Endothelial cell (in vitro differentiated cells): Measurements from ENCODE around the gene CYREN. TPM values are rescaled to one million over a fixed set of nuclear protein-coding genes. Genes with fewer than 3 reads are reported as not detected.
A peak's percentile ranks its signal among the peaks of the same experiment; 100 is the strongest.

Source experiments
- DNase-seq: peaks from one replicate; pipeline ENCODE4 v3.0.0; 2021; ENCODE audit warnings: low spot score
- H3K27ac Mint-ChIP-seq: one replicate; pipeline ENCODE4 v1.8.0; 2021; ENCODE audit warnings: mixed read lengths, inconsistent platforms; ENCODE audit not compliant: unreplicated experiment
- H3K27me3 Mint-ChIP-seq: one replicate; pipeline ENCODE4 v1.8.0; 2021; ENCODE audit warnings: mild to moderate bottlenecking, moderate library complexity, mixed read lengths, inconsistent platforms; ENCODE audit not compliant: unreplicated experiment
- H3K36me3 Mint-ChIP-seq: one replicate; pipeline ENCODE4 v1.8.0; 2021; ENCODE audit warnings: mild to moderate bottlenecking, low read depth, mixed read lengths, inconsistent platforms; ENCODE audit not compliant: unreplicated experiment
- H3K4me1 Mint-ChIP-seq: one replicate; pipeline ENCODE4 v1.8.0; 2021; ENCODE audit warnings: mild to moderate bottlenecking, mixed read lengths, inconsistent platforms; ENCODE audit not compliant: unreplicated experiment
- H3K4me3 Mint-ChIP-seq: one replicate; pipeline ENCODE4 v1.8.0; 2021; ENCODE audit warnings: mild to moderate bottlenecking, mixed read lengths, inconsistent platforms; ENCODE audit not compliant: unreplicated experiment
- H3K9me3 Mint-ChIP-seq: one replicate; pipeline ENCODE4 v1.8.0; 2021; ENCODE audit warnings: mixed read lengths, inconsistent platforms; ENCODE audit not compliant: unreplicated experiment
- total RNA-seq: library from RNA; stranded (reverse); fragmentation: NEBNext Ultra II Directional; extraction: Animal tissue kit (Norgen Biotek cat#: 25700); gene quantifications from one replicate; pipeline ENCODE4 v1.2.1, GENCODE V29; 2021; ENCODE audit not compliant: unreplicated experiment
- TF ChIP-seq, protein P1 (sequence below): fragments of 200-600 bp; sonication (generic); IDR thresholded peaks from one replicate; pipeline ENCODE4 v1.5.0; 2021; ENCODE audit warnings: antibody characterized with exemption; ENCODE audit not compliant: unreplicated experiment

CYREN gene
- total RNA-seq, 1 donor from 2014 or later: 38.1 TPM

DNA sequence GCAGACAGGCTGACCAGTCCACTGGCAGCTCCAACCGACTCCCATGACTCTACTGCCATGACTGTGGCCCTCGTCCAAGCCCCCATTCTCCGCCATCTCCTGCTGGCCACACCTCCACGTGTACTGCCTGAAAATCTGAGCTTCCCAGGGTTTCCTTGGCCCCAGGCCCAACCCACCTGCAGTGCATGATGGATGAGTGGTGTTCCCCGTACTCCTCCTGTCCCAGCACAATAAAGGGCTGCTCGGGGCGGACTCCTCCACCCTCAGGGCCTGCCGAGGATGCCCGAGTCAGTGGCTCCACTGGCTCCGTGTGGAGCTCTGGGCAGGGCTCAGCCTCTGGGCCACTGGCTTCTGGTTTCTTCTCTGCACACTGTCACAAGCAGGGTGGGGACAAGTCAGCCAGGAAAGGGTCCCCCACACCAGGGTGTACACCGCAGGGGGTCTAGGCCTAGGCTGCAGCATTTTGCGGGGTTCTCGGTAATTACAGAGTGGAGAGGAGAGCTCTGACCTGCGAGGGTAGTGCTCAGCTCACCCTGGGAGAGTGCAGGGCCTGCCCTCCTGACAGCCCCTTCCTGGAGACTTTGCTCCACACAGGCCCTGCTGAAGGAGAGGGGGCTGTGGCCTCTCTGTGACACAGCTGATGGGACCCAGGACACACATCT, 25.6 kb upstream of the CYREN start:
- DNase-seq: no peak
- TF ChIP-seq, protein P1, sequence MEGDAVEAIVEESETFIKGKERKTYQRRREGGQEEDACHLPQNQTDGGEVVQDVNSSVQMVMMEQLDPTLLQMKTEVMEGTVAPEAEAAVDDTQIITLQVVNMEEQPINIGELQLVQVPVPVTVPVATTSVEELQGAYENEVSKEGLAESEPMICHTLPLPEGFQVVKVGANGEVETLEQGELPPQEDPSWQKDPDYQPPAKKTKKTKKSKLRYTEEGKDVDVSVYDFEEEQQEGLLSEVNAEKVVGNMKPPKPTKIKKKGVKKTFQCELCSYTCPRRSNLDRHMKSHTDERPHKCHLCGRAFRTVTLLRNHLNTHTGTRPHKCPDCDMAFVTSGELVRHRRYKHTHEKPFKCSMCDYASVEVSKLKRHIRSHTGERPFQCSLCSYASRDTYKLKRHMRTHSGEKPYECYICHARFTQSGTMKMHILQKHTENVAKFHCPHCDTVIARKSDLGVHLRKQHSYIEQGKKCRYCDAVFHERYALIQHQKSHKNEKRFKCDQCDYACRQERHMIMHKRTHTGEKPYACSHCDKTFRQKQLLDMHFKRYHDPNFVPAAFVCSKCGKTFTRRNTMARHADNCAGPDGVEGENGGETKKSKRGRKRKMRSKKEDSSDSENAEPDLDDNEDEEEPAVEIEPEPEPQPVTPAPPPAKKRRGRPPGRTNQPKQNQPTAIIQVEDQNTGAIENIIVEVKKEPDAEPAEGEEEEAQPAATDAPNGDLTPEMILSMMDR: no peak
- Mint-ChIP-seq H3K36me3 (peaks cover 32% of the 10 kb centered on the region), H3K27me3 (no peaks in the 10 kb centered on the region), H3K9me3 (no peaks in the 10 kb centered on the region), H3K27ac (no peak overlapping the region), H3K4me3 (no peak overlapping the region), H3K4me1 (no peaks in the 10 kb centered on the region)

DNA sequence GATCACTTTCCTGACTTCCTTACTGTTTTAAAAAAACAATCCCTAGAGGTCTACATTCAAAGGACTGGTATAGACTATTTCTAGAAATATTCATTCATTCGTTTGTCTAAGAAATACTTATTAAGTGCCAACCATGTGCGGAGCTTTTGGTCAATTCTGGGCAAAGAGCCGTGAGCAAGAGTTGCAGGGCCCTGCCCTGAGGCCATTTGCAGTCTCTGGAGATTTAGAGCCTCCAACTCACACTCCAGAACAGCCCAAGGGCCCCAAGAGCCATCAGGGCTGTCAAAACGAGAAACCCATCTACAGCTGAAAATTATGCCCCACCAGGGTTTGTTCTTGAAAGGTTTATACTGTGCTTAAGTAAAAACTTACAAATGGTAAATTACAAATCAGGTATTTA, 24.6 kb upstream of the CYREN start:
- H3K4me3 Mint-ChIP-seq: peak overlapping the region; percentile 2
- H3K27ac Mint-ChIP-seq: no peak overlapping the region
- no peak for DNase-seq
- no peaks in the 10 kb centered on the region for H3K4me1 Mint-ChIP-seq
- H3K27me3 Mint-ChIP-seq: no peaks in the 10 kb centered on the region
- H3K36me3 Mint-ChIP-seq: peaks cover 32% of the 10 kb centered on the region
- TF ChIP-seq, protein P1: no peak
- no peaks in the 10 kb centered on the region for H3K9me3 Mint-ChIP-seq

DNA sequence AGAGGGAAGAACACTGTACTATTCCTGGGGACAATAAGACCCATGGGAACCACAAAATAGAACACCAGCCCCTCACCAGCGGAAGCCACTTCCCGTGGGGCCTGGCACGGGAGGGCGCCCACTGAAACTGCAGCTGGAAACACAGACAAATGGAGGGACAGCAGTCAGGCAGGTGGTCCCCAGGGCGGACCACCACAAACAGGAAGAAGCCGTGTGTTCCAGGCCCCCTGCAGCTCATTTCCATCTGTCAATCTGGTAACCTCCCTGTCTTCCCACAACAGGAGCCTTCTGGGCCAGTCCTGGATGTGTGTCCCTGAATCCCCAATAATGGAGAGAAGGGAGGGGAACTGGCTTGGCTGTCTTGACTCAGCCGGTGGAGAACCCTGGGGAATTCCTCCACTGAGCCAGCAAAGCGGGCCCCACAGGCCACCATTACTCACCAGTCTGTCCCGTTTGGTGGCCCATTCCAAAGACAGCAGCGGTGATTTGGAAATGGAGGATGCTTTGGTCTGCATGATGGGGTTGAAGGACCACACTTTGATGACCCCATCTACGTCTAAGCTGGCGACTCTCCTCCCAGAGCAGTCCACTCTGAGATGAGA, 24.1 kb upstream of the CYREN start:
- TF ChIP-seq, protein P1: no peak
- no peak for DNase-seq
- Mint-ChIP-seq H3K4me3 (no peak overlapping the region), H3K9me3 (no peaks in the 10 kb centered on the region), H3K36me3 (peaks cover 36% of the 10 kb centered on the region), H3K4me1 (no peaks in the 10 kb centered on the region), H3K27me3 (no peaks in the 10 kb centered on the region), H3K27ac (no peak overlapping the region)

DNA sequence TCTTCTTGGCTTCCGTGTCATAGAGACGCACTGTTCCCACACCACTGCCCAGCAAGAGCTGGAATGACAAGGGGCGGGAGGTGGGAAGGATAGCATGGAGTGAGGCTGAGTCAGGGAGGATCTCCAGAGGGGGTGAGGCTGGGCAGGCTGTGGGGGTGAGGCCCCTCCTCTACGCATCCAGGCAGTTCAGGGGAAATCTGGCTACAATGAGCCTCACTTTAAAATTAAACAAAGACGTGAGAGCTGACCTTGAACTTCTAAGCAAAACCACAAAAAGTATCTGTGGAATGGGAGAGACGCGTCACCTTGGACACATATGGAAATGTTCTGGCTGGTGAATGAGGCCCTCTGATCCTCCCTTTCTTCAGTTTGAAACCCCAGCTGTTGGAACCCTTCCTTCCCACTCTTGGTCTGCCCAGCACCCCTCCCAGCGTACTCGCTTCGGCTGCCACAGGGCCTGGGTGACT, 23.1 kb upstream of the CYREN start:
- H3K27me3 Mint-ChIP-seq: no peaks in the 10 kb centered on the region
- no peak for DNase-seq
- TF ChIP-seq, protein P1: no peak
- no peaks in the 10 kb centered on the region for H3K9me3 Mint-ChIP-seq
- H3K4me3 Mint-ChIP-seq: no peak overlapping the region
- no peak overlapping the region for H3K27ac Mint-ChIP-seq
- H3K36me3 Mint-ChIP-seq: peaks cover 34% of the 10 kb centered on the region
- no peaks in the 10 kb centered on the region for H3K4me1 Mint-ChIP-seq

DNA sequence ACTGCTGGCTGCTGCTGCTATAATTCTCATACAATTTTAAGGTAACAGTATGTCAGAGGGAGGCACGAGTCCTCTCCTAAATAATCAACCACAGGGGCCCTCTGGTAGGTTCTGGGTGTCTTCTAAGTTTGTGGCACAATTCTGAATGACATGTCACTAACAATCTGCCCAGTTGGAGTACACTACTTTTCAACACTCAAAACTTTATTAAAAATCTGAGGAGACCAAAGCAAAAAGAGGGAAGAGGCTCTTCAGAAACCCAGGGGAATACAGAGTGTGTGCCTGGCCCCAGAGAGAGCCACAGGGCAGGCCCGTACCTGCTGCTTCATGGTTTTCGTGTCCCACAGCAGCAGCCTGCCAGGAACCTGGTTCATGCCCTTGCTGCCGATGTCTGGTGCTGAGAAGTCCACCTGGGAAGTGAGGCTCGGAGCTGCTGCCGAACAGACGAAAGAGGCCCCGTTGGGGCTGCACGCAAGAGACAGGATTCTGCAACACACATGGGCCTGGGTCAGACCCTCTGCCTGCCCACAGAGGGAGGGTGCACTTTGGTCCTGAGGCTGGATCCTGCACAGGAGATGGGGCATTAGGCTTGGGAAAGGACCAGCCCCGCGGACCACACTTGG, 22.5 kb upstream of the CYREN start:
- Mint-ChIP-seq H3K4me3 (peak overlapping the region; percentile 51), H3K9me3 (no peaks in the 10 kb centered on the region), H3K4me1 (no peaks in the 10 kb centered on the region), H3K27me3 (no peaks in the 10 kb centered on the region), H3K36me3 (peaks cover 38% of the 10 kb centered on the region), H3K27ac (no peak overlapping the region)
- DNase-seq: no peak
- TF ChIP-seq, protein P1: no peak
